Epithelial cell of proximal tubule (primary cell): Measurements from ENCODE around the gene CAPN3. TPM values are rescaled to one million over a fixed set of nuclear protein-coding genes. Genes with fewer than 3 reads are reported as not detected.

Experiments
- DNase-seq: peaks from one replicate; pipeline ENCODE4 v3.0.0-alpha.2; 2011; ENCODE audit warnings: low read depth
- H3K4me3 ChIP-seq: 2 replicates; pipeline ENCODE4 v1.5.1; 2011; ENCODE audit warnings: low read depth, mild to moderate bottlenecking, low read length
- total RNA-seq: library from RNA; depleted of rRNA; stranded (reverse); fragments of >200 nt; gene quantifications from 2 replicates; pipeline ENCODE4 v1.2.3, GENCODE V29; 2015
- TF ChIP-seq, protein P1 (sequence below): conservative IDR thresholded peaks from 2 replicates; pipeline ENCODE4 v1.5.1; 2012; ENCODE audit warnings: low read depth, mild to moderate bottlenecking, low read length

Gene CAPN3
- total RNA-seq, 1 donor from 2014 or later, result 1.2 TPM

- DNase-seq, result no peak
- no peak overlapping the region for H3K4me3 ChIP-seq
- TF ChIP-seq, protein P1, sequence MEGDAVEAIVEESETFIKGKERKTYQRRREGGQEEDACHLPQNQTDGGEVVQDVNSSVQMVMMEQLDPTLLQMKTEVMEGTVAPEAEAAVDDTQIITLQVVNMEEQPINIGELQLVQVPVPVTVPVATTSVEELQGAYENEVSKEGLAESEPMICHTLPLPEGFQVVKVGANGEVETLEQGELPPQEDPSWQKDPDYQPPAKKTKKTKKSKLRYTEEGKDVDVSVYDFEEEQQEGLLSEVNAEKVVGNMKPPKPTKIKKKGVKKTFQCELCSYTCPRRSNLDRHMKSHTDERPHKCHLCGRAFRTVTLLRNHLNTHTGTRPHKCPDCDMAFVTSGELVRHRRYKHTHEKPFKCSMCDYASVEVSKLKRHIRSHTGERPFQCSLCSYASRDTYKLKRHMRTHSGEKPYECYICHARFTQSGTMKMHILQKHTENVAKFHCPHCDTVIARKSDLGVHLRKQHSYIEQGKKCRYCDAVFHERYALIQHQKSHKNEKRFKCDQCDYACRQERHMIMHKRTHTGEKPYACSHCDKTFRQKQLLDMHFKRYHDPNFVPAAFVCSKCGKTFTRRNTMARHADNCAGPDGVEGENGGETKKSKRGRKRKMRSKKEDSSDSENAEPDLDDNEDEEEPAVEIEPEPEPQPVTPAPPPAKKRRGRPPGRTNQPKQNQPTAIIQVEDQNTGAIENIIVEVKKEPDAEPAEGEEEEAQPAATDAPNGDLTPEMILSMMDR, result no peak
These were observed 15.6 kb upstream of the CAPN3 start for GRCh38 chr15:42343596-42344232.

GRCh38 chr15:42344763-42345162 is 14.5 kb upstream of the CAPN3 start:
- no peak for DNase-seq
- TF ChIP-seq, protein P1, result no peak
- no peak overlapping the region for H3K4me3 ChIP-seq

DNA sequence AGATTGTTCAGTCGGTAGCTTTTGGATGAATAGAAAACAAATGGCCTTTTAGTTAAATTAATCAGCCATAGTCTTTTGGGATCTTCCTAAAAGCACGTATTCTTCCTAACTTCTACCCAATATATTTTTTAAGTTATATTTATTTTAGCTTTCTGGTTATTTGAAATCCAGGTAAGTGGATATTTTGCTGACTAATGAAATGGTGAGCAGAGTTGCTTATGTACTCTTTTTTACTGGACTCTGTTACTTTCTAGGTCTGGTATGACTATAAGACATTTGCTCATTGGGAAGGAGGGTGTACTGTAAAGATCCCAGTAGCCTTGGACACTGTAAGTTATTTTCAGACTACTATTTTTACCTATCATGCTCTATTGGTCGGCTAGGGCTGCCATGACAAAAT is 13.8 kb upstream of the CAPN3 start:
- TF ChIP-seq, protein P1, result no peak
- no peak for DNase-seq
- H3K4me3 ChIP-seq, result no peak overlapping the region

- no peak for DNase-seq
- H3K4me3 ChIP-seq, result no peak overlapping the region
- TF ChIP-seq, protein P1, result no peak
These were observed 11.2 kb upstream of the CAPN3 start for GRCh38 chr15:42348083-42348482.

DNA sequence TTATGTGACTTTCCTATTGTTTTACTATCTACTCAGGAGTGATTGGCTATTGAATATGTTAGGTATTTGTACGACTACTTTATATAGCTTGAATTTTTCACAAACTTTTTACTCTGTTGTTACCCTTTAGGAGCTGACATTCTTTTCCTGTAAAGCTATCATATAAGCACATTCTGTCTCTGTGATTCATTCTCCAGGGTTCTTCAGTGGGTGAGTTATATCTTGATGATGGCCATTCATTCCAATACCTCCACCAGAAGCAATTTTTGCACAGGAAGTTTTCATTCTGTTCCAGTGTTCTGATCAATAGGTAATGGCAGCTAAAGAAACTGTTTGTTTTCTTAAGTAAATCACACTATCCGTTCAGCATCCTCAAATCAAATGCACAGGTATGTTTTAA is 10.1 kb upstream of the CAPN3 start:
- DNase-seq, result no peak
- TF ChIP-seq, protein P1, result no peak

DNA sequence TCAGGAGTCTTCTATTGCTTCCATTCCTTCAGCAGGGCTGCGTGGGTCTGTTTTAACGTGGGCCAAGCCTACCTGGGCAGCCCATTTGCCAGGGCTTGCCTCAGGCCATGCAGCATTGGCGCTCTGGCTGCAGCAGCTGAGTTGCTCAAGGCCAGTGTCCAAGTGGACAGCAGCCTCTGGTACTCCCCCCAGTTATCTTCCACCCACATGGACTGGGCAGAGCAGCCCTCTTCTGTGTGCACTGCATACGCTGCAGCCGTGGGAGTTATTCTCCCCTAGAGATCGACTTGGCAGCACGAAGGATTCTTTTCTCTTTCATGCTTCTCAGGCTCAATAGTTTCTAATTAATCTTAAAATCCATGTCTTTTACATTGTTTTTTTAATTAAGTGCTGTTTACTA is 6.9 kb upstream of the CAPN3 start:
- TF ChIP-seq, protein P1, result no peak
- no peak for DNase-seq
- H3K4me3 ChIP-seq, result no peak overlapping the region

More for the DNA sequence above, 10.1 kb upstream of the CAPN3 start:
- H3K4me3 ChIP-seq, result no peak overlapping the region

DNA sequence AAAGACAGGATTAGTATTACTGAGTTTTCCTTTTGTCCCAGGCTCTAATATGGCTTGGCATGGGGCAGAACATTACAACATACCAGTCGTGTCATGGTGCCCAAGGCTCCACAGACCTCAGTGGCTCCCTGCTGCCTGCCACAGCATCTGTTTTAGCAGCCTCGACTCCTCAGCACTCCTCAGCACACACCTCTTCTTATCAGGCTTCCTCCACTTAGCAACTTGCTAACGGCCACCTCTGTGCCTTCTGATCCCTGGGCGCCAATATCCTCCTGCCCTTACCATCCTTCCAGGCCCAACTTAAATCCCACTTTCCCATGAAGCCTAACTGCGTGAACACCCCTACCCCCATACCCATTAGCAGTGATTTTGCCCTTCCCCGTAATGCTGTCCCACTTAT is 6.2 kb upstream of the CAPN3 start:
- no peak overlapping the region for H3K4me3 ChIP-seq
- no peak for DNase-seq
- TF ChIP-seq, protein P1, result no peak
